DMS 273 treated with DMSO at 0.1 percent for 48 hours (cell line): ENCODE results near the gene MTCH1.
"Not testable (repeated sequence)": the region's sequence is repeated elsewhere in the genome, so short reads cannot be mapped to it uniquely, and the experiment has no call there.

ENCODE experiments used
- DNase-seq: peaks from one replicate; lab custom pipeline; 2025; lab: John Stamatoyannopoulos, UW

The MTCH1 gene

GRCh38 chr6:36954262-36954931 is 31.6 kb downstream of the MTCH1 start, which contains the start of gene PI16:
PI16 (plus strand) TSS chr6:36954738; CDS start chr6:36954761, 23 bp downstream.
- DNase-seq: no peak

- DNase-seq: no peak
Observed at GRCh38 chr6:36953931-36954261, 32.1 kb downstream of the MTCH1 start.

GRCh38 chr6:36949636-36950035 is 36.4 kb downstream of the MTCH1 start:
- no peak for DNase-seq

GRCh38 chr6:36949076-36949475 is 36.9 kb downstream of the MTCH1 start:
- not testable (repeated sequence) for DNase-seq

GRCh38 chr6:36947570-36948351 is 38.2 kb downstream of the MTCH1 start:
- no peak for DNase-seq

GRCh38 chr6:36946526-36946925 is 39.5 kb downstream of the MTCH1 start:
- no peak for DNase-seq

GRCh38 chr6:36945301-36945700 is 40.7 kb downstream of the MTCH1 start:
- no peak for DNase-seq

GRCh38 chr6:36944650-36945049 is 41.3 kb downstream of the MTCH1 start:
- DNase-seq: no peak

- DNase-seq: not testable (repeated sequence)
Observed at GRCh38 chr6:36942329-36942728, 43.7 kb downstream of the MTCH1 start.

GRCh38 chr6:36941561-36941960 is 44.4 kb downstream of the MTCH1 start:
- DNase-seq: not testable (repeated sequence)

GRCh38 chr6:36940027-36940426 is 46.0 kb downstream of the MTCH1 start:
- DNase-seq: no peak

GRCh38 chr6:36939005-36939404 is 47.0 kb downstream of the MTCH1 start:
- not testable (repeated sequence) for DNase-seq

GRCh38 chr6:36938536-36938935 is 47.5 kb downstream of the MTCH1 start:
- DNase-seq: no peak

GRCh38 chr6:36937896-36938295 is 48.1 kb downstream of the MTCH1 start:
- DNase-seq: no peak

- no peak for DNase-seq
Observed at GRCh38 chr6:36936824-36937223, 49.2 kb downstream of the MTCH1 start.

GRCh38 chr6:36934901-36935300 is 51.1 kb downstream of the MTCH1 start:
- no peak for DNase-seq

- no peak for DNase-seq
Observed at GRCh38 chr6:36933519-36933918, 52.5 kb downstream of the MTCH1 start.

GRCh38 chr6:36933102-36933501 is 52.9 kb downstream of the MTCH1 start:
- no peak for DNase-seq

GRCh38 chr6:36930483-36930882 is 55.5 kb downstream of the MTCH1 start:
- DNase-seq: no peak

- DNase-seq: no peak
Observed at GRCh38 chr6:36929607-36930006, 56.4 kb downstream of the MTCH1 start.

GRCh38 chr6:36929152-36929551 is 56.8 kb downstream of the MTCH1 start:
- no peak for DNase-seq

GRCh38 chr6:36928547-36928918 is 57.5 kb downstream of the MTCH1 start:
- no peak for DNase-seq

- no peak for DNase-seq
Observed at GRCh38 chr6:36927691-36928546, 58.1 kb downstream of the MTCH1 start.
